Measurements from ENCODE around the gene MGP. TPM values are rescaled to one million over a fixed set of nuclear protein-coding genes. Genes with fewer than 3 reads are reported as not detected.

The MGP gene
- total RNA-seq, 1 donor from 2014 or later = 41.1 TPM

DNA sequence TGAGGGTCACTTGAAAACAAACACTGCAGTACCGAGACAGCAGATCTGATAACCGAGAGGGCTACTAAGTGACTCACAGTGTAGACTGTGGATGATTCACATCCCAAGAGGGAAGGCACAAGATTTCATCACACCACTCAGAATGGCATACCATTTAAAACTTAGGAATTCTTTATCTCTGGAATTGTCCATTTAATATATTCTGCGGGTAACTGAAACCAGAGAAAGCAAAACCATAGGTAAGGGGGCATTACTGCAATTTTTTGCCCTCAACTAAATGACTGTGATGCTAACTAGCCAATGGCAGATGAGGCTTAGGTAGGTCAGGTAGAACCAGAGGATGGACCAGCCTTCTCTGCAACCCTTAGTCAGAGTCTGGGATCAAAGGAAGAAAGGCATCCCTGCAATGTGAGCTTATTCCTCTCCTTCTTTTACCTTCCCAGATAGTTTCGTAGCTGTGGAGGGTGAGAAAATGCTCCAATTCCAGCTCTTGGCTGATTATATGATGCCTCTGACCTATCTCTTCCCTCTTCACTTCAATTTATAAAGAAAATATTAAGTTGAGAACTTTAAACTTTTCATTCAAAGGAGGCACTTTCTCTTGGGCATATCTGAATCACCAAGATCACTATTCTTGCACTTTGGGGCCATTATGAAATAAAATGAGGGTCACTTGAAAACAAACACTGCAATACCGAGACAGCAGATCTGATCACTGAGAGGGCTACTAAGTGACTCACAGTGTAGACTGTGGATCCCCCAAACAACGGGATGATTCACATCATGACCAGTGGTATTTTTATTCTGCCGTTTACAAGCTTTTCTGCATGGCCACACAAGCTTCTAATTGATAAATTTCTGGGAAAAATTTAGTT lies 49.1 kb downstream of the MGP start:
- Mint-ChIP-seq H3K4me3 (no peak overlapping the region), H3K4me1 (ENCODE audit: unreplicated experiment) (no peaks in the 10 kb centered on the region), H3K36me3 (peaks cover 5% of the 10 kb centered on the region), H3K27ac (no peak overlapping the region), H3K9me3 (peaks cover 10% of the 10 kb centered on the region), H3K27me3 (no peaks in the 10 kb centered on the region)
- TF ChIP-seq, protein P1, sequence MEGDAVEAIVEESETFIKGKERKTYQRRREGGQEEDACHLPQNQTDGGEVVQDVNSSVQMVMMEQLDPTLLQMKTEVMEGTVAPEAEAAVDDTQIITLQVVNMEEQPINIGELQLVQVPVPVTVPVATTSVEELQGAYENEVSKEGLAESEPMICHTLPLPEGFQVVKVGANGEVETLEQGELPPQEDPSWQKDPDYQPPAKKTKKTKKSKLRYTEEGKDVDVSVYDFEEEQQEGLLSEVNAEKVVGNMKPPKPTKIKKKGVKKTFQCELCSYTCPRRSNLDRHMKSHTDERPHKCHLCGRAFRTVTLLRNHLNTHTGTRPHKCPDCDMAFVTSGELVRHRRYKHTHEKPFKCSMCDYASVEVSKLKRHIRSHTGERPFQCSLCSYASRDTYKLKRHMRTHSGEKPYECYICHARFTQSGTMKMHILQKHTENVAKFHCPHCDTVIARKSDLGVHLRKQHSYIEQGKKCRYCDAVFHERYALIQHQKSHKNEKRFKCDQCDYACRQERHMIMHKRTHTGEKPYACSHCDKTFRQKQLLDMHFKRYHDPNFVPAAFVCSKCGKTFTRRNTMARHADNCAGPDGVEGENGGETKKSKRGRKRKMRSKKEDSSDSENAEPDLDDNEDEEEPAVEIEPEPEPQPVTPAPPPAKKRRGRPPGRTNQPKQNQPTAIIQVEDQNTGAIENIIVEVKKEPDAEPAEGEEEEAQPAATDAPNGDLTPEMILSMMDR (conservative IDR thresholded peaks at IDR 0.05) = no peak
- no peak for DNase-seq (ENCODE audit: extremely low spot score, unreplicated experiment)

DNA sequence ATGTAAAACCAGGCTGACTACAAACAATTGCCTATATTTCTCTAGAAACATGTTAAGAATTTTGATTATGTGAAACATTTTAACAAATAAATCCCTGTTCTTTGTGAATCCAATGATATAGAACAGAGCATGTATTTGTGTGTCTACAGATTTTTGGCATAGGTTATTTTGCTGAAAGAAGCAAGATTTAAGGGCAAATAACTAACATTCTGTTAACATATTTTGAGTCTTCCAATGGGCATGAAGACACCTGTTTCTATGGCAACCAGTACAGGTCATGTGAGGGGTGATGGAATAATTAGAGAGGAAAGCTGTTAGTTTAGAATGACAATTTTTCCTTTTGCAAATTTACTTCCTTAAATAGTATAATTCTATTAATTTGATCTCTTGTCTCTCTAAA lies 51.1 kb downstream of the MGP start:
- no peak for DNase-seq (ENCODE audit: extremely low spot score, unreplicated experiment)
- peaks cover 4% of the 10 kb centered on the region for H3K9me3 Mint-ChIP-seq
- TF ChIP-seq, protein P1 (conservative IDR thresholded peaks at IDR 0.05) = no peak
- H3K4me3 Mint-ChIP-seq = no peak overlapping the region
- H3K36me3 Mint-ChIP-seq = no peaks in the 10 kb centered on the region
- H3K4me1 Mint-ChIP-seq (ENCODE audit: unreplicated experiment) = no peaks in the 10 kb centered on the region
- H3K27me3 Mint-ChIP-seq = no peaks in the 10 kb centered on the region
- H3K27ac Mint-ChIP-seq = no peak overlapping the region

DNA sequence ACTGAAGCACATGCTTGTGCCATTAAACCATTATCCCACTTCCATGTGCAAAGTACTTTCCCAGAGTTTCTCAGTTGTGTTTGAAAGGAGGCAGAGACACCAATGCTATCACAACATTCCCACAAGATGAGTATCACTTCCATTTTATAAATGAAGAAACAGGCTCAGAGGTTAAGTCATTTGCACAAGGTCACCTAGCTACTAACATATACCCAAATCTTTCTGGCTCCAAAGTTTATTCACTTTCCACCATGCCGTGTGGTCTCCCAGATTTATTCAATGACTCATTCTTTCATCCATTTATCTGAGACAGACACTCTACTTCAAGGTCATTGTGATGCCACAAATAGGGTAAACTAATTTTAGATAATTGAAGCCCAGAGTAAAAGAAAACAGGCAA lies 51.7 kb downstream of the MGP start:
- TF ChIP-seq, protein P1 (conservative IDR thresholded peaks at IDR 0.05) = no peak
- Mint-ChIP-seq H3K4me3 (no peak overlapping the region), H3K27me3 (no peaks in the 10 kb centered on the region), H3K27ac (no peak overlapping the region), H3K9me3 (no peaks in the 10 kb centered on the region), H3K4me1 (ENCODE audit: unreplicated experiment) (no peaks in the 10 kb centered on the region), H3K36me3 (no peaks in the 10 kb centered on the region)
- no peak for DNase-seq (ENCODE audit: extremely low spot score, unreplicated experiment)

DNA sequence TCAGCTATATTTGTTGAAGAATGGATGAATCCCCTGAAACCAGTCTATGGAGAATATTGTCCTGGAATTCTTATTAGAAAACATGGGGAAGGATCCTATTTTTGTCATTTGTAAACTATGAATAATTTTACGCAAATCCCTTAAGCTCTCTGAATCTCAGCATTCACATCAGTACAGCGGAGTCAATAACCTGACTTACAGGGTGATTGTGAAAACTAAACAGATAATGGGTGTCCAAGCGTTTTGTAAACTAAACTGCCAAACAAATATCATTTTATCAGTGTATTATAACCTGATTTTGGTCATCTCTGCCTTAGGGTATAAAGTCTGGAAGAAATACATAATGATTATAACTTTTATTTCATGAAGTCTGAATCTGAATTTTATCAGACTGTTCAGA lies 52.3 kb downstream of the MGP start:
- Mint-ChIP-seq H3K9me3 (no peaks in the 10 kb centered on the region), H3K4me1 (ENCODE audit: unreplicated experiment) (no peaks in the 10 kb centered on the region), H3K4me3 (no peak overlapping the region), H3K27ac (no peak overlapping the region), H3K36me3 (no peaks in the 10 kb centered on the region), H3K27me3 (no peaks in the 10 kb centered on the region)
- DNase-seq (ENCODE audit: extremely low spot score, unreplicated experiment) = no peak
- TF ChIP-seq, protein P1 (conservative IDR thresholded peaks at IDR 0.05) = no peak

Other genes with a start within 250 kb of the MGP start
- gene GUCY2C, start 189.3 kb downstream of the MGP start, total RNA-seq (ENCODE audit: low replicate concordance) = 2.1 and 21.2 TPM in 2 replicates
- gene WBP11, start 82.4 kb downstream of the MGP start, total RNA-seq (ENCODE audit: low replicate concordance) = 86.3 and 134 TPM in 2 replicates
- 1.9 and 2.7 TPM in 2 replicates for gene C12orf60, start 82.2 kb downstream of the MGP start, total RNA-seq (ENCODE audit: low replicate concordance)
- gene SMCO3, start 71.7 kb downstream of the MGP start, total RNA-seq (ENCODE audit: low replicate concordance) = not detected in 2 replicates
- gene ART4, start 42.3 kb downstream of the MGP start, total RNA-seq (ENCODE audit: low replicate concordance) = 0.22 and 0.81 TPM in 2 replicates
- 12.4 and 42.3 TPM in 2 replicates for gene ERP27, start 52.7 kb upstream of the MGP start, total RNA-seq (ENCODE audit: low replicate concordance)
- gene ARHGDIB, start 75.7 kb upstream of the MGP start, total RNA-seq (ENCODE audit: low replicate concordance) = 17.0 and 60.8 TPM in 2 replicates
- not detected in 2 replicates for gene PDE6H, start 87.2 kb upstream of the MGP start, total RNA-seq (ENCODE audit: low replicate concordance)

Data from type B pancreatic cell (in vitro differentiated cells).